ENCODE data around the gene CEP350.

CEP350 gene, protein sequence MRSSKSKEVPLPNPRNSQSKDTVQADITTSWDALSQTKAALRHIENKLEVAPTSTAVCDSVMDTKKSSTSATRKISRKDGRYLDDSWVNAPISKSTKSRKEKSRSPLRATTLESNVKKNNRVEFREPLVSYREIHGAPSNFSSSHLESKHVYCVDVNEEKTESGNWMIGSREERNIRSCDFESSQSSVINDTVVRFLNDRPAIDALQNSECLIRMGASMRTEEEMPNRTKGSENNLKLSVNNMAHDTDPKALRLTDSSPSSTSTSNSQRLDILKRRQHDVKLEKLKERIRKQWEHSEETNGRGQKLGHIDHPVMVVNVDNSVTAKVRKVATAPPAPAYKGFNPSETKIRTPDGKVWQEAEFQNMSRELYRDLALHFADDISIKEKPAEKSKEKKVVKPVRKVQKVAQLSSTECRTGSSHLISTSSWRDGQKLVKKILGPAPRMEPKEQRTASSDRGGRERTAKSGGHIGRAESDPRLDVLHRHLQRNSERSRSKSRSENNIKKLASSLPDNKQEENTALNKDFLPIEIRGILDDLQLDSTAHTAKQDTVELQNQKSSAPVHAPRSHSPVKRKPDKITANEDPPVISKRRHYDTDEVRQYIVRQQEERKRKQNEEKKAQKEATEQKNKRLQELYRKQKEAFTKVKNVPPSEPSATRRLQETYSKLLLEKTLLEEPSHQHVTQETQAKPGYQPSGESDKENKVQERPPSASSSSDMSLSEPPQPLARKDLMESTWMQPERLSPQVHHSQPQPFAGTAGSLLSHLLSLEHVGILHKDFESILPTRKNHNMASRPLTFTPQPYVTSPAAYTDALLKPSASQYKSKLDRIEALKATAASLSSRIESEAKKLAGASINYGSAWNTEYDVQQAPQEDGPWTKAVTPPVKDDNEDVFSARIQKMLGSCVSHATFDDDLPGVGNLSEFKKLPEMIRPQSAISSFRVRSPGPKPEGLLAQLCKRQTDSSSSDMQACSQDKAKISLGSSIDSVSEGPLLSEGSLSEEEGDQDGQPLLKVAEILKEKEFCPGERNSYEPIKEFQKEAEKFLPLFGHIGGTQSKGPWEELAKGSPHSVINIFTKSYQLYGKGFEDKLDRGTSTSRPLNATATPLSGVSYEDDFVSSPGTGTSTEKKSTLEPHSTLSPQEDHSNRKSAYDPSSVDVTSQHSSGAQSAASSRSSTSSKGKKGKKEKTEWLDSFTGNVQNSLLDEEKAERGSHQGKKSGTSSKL (N-terminal part only)

DNA sequence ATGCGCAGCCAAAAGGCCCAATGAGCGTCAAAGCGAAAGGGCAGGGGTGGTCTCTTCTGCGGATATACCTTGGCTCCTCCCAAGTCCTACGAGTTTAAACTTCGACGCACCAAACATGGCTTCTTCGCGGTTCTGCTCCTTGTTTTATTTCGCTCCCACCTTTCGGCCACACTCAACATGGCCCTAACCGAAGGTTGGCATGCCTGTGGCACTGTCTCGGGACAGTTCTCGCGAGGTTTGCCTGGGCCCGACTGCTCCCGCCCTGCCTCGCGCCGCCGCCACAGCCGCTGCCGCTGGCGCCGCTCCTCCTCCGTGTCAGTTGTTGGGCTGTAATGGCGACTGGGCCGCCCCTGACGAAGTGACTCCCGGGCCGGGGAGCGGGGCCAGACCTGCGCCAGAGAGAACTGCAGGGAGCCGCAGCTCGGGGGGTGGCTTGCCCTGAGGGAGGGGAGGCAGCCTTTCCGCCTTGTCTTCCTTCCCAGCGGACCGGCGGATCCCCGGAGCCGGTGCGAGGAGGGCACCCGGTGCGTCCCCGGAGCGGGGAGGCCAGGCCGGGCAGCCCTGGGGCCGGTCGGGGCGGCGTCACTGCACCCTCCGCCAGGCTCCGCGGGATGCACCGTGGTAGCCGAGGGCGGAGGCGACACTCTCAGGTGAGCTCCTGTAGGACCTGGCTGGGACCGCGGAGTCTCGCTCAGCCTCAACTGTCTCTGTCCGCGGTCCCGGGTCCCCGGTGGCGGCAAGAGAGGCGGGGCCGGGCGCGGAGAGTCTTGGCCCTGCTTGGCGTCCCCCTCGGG, at the start of gene CEP350:
Gene CEP350 (plus strand): TSS at position 318 of the 794 bp plus-strand sequence. CDS start 31,372 bp downstream, outside the sequence.
- DNase-seq = peak; percentile 99

DNA sequence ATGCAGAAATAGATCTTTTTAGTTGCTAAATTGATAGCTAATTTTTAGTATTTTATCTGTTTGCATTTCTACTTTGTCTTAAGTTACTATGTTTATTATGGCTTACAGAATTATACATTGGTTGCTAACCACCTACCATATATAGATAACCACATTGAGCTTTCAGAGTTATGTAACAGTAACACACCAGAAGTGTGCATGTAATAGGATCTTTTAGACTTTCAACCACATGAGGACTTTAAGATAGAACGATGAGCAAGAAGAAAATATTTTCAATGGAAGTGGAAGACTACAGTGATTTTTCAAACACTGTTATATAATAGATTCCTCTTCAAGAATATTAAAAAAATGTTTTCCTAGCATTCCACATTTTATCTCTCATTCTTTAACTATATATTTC, 43.7 kb upstream of the CEP350 start:
- no peak for DNase-seq

DNA sequence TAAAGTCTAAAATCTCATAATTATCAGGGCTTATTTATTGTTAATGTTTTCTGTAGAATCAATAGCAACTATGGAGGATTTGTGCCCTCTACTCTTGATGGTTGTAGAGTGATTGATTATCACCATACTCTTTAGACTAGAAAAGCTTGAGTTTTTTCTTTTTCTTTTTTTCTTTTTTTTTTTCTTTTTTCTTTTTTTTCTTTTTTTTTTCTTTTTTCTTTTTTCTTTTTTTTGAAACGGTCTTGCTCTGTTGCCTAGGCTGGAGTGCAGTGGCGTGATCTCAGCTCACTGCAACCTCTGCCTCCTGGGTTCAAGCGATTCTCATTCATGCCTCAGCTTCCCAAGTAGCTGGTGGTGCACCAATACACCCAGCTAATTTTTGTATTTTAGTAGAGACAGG, 42.8 kb upstream of the CEP350 start:
- DNase-seq = no peak

DNA sequence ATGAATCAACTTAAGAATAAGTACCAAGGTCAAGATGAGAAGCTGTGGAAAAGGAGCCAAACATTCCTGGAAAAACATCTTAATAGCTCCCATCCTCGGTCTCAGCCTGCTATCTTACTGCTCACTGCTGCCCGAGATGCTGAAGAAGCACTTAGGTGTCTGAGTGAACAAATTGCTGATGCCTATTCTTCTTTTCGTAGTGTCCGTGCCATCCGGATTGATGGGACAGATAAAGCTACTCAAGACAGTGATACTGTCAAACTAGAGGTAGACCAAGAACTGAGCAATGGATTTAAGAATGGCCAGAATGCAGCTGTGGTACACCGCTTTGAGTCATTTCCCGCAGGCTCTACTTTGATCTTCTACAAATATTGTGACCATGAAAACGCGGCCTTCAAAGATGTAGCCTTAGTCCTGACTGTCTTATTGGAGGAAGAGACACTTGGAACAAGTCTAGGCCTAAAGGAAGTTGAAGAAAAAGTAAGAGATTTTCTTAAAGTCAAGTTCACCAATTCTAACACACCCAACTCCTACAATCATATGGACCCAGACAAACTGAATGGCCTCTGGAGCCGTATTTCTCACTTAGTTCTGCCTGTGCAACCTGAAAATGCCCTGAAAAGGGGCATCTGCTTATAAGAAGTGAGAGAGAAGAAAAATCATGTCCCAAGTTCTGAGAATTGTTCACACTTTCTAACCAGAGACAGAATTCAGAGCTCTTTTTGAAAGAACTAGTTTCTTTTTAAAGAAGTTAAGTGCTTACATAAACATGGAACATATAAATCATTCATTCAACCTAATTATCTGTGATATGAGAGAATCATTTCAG, 36.8 kb upstream of the CEP350 start:
- DNase-seq = no peak

DNA sequence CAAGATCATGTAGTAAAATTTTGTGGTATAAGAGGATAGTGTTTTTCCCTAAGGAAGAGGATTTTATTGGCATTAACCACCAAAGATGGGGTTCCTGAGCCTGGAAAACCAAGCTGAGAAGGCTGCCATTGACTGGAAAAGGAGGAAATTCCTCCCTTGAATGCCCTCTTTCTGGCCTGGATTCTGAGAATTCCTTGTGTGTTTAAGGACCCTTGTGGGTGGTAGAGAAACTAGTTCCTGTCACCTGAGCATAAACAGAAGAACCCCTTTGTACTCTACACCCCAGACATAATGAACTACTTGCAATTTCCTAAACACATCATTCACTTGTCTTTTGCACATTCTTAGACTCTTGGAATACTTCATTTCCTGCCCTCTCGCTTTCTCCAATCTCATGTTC, 33.1 kb upstream of the CEP350 start:
- DNase-seq = no peak

DNA sequence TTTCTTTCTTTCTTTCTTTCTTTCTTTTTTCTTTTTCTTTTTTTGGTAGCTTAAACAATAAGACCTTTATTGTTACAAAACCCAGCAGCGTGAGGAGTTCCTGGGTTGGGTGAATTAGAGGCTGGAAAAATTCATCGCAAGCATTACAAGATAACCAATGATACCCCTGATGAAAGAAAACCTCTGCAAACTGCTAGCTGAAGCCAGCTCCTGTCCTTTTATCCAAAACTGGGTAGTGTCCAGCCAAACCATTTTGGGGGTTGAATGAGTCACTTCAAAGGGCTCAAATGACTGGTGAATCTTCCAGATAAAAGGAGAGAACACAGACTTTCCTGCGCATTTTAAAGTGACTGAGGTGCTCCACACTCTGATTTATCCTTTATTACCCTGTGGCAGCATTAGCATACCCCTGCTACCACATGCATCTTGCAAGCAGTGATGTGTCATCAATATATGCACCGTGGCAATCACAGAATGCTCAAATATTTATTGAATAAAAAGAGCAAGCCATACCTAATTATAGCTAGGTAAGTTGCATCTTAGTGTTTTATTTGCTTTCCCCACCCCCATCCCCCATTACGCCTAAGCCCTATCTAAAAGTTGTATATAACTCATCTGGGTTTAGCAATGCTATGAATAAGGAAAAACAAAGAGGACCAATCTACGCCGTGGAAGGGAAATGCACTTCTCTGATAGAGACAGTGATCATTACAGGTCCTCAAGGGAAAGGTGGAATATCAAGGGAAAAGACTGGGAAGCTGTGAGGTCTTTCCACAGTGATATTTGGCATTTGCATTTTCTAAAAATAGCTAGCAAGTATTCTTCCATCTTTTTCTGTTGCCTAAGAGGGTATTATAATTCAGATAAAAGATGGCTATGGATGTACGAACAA, 32.4 kb upstream of the CEP350 start:
- DNase-seq = peak; percentile 9

DNA sequence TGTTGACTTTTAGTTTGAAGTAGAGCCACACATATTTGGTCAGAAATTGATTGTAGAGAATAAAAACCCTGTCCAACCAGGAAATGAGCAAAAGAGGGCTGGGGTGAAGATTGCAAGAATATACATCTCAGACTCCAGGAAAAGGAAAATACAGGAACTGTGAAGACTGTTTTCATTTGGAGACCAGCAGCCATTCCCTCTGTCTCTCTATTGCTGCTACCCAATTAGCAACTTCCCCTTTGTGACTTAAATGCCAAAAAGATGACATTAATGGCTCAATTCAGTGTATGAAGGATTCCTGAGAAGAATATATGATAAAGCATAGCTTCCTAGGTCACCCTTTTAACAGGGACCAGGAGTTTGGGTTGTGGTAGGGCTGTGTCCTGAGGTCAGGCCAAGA, 31.6 kb upstream of the CEP350 start:
- no peak for DNase-seq

DNA sequence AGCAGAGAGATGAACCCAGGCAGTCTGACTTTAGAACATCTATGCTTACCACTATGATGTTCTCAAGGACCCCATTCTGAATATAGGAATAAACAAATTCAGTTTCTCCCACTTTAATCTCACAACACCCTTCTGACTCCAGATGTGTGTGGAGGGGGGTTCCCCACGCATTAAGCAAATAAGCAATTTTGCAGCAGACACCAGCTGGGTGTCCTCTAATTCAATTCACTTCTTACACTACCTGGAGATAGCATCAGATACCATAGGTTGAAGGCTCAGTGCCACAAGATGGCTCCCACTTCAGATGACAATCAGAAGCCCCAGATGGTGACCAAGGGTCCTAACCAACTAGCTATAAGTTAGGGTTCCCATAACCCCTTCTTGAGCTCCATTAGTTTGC, 30.3 kb upstream of the CEP350 start:
- DNase-seq = no peak

DNA sequence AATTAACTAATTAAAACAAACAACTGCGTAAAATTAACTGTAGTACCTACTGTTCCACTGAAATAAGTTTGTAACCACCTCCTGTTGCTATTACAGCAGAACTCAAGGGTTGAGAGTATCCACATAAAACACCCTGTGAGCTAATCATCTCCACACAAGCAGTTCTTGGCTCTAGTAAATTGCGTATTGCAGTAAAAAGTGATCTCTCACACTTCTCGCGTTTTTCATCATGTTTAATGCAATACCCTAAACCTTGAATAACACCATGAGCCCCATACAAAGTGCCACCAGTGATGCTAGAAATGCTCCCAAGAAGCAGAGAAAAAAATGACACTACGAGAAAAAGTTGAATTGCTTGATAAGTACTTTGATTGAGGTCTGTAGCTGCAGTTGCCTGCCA, 29.3 kb upstream of the CEP350 start:
- no peak for DNase-seq

DNA sequence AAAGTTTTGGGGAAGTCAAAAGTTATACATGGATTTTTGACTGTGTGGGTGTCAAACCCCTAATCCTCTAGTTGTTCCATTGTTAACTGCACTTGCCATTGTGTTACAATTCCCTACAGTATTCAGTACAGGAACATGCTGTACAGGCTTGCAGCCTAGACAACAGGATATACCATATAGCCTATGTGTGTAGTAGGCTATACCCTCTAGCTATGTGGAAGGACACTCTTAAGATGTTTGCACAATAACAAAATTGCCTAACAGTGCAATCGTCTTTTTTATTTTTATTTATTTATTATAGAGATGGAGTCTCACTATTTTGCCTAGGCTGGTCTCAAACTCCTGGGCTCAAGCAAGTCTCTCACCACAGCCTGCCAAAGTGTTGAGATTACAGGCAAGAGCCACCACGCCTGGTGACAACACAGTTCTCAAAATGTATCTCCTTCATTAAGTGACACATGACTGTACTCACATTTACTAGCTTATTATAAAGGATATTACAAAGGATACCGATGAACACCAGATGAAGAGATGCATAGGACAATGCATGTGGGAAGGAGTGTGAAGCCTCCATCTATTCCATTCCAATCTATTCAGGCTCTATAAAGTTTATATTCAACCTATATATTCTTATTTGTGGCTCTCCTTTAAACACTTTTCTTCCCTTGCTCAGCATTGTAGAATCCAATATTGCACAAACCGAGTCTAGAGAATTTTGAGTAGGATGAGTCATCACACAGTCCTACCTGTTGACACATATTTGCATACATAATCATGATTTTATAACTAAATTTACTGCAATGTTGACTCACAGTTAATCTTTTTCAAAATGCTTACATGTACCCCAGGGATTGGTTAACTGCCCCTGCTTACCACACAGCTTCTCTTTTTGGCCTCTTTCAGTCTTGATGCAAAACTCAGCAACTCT, 28.4 kb upstream of the CEP350 start:
- DNase-seq = peak; percentile 84

DNA sequence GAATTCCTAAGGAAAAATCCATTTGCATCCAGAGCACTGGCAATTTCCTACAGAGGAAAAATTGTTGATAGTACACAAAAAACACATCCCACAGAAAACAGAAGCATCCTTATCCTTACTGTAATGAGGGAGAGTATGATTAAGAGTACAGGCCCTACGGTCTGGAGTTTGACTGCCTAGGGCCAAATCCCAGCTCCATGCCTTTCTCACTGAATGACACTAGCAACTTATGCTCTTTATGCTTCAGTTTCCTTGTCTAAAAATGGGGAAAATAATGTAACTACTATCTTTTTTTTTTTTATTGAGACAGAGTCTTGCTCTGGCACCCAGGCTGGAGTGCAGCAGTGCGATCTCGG, 27.8 kb upstream of the CEP350 start:
- DNase-seq = no peak

DNA sequence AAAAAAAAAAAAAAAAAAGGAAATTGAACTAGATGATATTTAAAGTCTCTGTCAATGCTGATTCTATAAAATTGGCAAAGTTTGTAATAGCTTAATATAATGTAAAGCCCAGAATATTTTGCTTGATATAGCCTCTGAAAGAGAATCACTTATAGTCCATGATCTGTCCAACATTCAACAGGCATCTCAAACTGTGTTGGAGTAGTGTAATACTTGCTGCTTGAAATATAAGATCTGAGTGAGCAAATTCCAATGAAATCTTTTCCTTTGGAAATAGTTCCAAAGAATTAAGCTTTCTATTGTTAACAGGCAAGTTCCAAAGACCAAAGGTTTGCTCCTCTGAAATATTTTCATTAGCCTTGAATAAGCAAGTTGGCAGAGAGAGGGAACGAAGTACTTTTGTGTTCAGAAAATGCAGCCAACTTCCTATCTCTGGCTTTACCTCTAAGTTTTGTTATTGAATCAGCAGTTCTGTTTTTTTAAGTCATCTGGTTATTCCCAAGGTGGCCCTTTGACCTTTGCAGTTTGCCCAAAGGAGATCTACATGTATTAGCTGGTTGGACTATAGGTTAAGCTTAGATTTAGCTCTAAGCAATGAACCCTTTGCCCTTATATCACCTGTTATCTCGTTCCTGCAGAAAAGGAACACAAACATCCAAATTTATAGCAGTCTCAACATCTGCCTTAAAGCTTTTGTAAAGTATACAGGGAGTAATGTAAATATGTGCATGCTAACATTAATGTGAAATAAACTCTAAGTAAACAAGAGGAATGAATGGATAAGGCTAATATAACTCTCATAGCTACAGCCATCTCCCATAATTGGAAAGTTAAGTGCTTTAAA, 24.4 kb upstream of the CEP350 start:
- DNase-seq = no peak

DNA sequence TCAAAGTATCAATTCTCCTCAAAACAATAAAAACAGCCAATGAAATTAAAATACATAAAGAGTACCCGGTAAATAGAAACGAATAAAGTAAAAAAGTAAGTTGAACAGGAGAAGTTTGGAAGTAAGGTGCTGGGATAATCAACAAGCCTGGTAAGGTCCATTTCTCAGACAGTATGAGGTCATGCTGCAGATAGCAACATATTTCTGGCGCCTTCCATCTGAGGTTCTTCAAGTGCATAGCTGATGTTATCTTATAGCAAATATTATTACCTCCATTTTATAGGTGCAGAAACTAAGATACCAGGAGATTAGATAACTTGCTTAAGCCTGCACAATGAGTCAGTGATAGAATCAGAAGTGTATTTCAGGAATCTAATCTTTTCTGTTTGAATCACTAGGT, 23.7 kb upstream of the CEP350 start:
- DNase-seq = no peak

DNA sequence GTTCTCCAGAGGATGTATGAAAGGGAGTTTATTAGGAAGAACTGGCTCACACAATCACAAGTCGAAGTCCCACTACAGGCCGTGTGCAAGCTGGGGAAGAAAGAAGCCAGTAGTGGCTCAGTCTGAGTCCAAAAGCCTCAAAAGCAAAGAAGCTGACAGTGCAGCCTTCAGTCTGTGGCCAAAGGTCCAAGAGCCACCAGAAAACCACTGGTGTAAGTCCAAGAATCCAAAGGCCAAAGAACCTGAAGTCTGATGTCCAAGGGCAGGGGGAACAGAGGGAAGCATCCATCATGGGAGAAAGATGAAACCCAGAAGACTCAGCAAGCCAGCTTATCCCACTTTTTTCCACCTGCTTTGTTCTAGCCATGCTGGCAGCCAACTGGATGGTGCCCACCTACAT, 21.4 kb upstream of the CEP350 start:
- no peak for DNase-seq

DNA sequence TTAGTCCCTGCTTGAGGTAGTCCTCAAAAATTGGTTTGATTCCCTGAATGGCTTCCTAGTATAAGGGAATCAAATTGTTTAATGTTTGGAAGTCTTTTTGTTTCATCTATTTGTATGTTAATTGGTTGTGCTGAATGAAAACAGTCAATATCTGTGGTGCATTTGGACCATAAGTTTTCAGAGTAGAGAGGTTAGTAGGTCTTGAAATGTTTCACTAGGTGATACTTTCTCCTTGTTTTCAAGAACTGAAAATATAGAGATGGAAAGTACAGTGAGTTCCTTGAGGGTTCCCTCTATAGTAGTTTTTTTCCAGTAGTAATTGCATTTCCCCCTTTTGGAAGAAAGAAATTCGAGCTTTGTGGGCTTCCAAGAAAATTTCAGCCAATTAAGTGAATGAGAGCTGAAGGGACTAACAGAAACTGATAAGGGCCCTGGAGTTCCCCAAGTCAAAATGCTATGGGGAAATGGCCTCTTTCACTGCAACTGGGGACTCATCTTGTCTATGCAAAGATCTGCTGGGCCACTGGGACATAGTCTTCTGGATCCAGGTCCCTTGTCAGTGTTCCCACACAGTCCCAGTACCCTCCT, 18.6 kb upstream of the CEP350 start:
- DNase-seq = no peak

DNA sequence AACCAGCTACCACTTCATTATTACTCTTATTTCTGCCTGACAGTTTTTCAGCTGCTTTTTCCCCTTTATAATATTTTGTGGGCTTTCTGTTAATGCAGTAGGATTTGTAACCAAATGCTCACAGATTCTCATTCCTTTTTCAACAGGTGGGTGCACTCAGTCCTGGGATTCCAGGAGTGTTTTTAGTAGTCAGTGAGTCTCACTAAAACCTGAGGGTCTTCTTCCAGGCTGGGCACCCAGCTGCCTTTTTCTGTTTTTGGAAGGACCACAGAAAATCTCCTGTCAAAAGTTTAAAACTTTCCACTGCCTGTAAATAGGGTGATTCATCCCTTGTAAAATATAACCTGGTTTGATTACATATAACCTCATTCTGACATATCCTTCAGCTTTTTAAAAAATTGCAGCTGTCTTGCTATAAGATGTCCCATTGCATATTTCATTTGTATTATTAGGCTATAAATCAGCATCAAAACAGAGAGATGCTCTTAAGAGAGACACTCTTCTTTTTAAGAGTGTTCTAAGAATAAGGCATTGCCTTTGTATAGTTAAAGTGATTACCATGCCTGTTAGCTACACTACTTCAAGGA, 16.8 kb upstream of the CEP350 start:
- DNase-seq = no peak

DNA sequence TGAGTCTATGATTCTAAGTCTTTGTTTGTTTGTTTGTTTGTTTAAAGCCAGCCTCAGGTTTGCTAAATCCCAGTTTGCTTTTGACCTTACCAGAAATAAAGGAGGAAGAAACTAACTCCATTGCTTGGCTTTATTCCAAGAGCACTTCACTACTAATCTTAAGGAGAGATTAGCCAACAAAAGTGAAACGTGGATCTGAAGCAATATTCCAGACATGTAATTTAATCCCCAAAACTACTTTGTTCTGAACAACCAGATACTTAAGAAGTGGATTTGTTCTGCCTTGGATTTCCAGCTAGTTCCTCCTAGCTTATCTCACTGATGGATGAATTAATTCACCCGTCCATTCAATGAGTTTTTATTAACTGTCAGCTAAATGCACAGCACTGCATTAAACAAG, 15.9 kb upstream of the CEP350 start:
- no peak for DNase-seq

DNA sequence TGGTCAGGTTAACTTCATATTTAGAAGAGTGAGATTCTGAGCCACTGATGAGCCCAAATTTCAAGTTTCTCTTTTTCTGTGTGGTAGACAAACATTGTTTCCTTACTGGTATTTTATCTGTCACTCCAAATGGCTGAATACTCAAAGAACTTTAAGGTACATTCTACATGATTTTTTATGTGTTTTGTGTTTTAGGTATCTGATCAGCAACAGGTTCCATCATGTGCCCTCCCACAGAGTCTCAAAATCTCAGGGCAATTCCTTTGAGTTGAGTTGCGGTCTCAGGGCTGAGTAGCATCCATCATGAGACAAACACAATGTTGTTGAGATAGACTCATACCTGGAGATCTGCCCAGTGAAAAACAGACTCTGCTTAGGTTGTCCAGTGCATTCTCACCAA, 14.7 kb upstream of the CEP350 start:
- DNase-seq = no peak
